Panc1 (cell line): ENCODE results near the gene SLC27A3. TPM values are rescaled to one million over a fixed set of nuclear protein-coding genes. Genes with fewer than 3 reads are reported as not detected.

Source experiments
- ATAC-seq: fragments of 200-7000 bp; cut with Tn5 transposase; 2 replicates; pipeline ENCODE4 v1.9.1; 2020; ENCODE audit warnings: mild to moderate bottlenecking, moderate library complexity
- BruUV-seq: library from RNA; stranded (reverse); fragments of 400-500 nt; replicated peaks from 2 replicates; lab custom pipeline; 2021; lab: Mats Ljungman, UMichigan
- CTCF ChIA-PET: fragments of 300-600 bp; sonication (Branson Sonifier 250); formaldehyde crosslinking; loops from one replicate; lab custom pipeline; 2022; ENCODE audit warnings: antibody characterized with exemption; lab: Charles Lee
- POLR2A ChIA-PET: fragments of 300-600 bp; sonication (Branson Sonifier 250); formaldehyde crosslinking; loops from one replicate; lab custom pipeline; 2022; ENCODE audit warnings: antibody characterized with exemption; lab: Charles Lee
- DNase-seq: peaks from one replicate; pipeline ENCODE4 v3.0.0-alpha.2; 2010; ENCODE audit warnings: low read depth, low spot score
- H3K27ac ChIP-seq: 2 replicates; pipeline ENCODE4 v1.5.1; 2011; ENCODE audit warnings: mild to moderate bottlenecking, low read length, inconsistent platforms
- H3K27me3 ChIP-seq: fragments of 200-500 bp; sonication (Bioruptor generic); 2 replicates; pipeline ENCODE4 v1.6.0; 2014; ENCODE audit warnings: low read length, inconsistent platforms; ENCODE audit not compliant: control insufficient read depth, insufficient read depth
- H3K36me3 ChIP-seq: fragments of 200-500 bp; sonication (Bioruptor generic); 2 replicates; pipeline ENCODE4 v1.5.1; 2014; ENCODE audit warnings: inconsistent platforms, mild to moderate bottlenecking, low read length, moderate library complexity; ENCODE audit not compliant: control insufficient read depth, insufficient read depth
- H3K4me1 ChIP-seq: 2 replicates; pipeline ENCODE4 v1.5.1; 2011; ENCODE audit warnings: inconsistent platforms, mild to moderate bottlenecking, low read length, moderate library complexity; ENCODE audit not compliant: control insufficient read depth, insufficient read depth
- H3K4me3 ChIP-seq, 2 experiments: 2 replicates each; pipeline ENCODE4 v1.5.1; 2011 to 2012; ENCODE audit warnings: low read depth in 2 of 2, low read length in 2 of 2, mild to moderate bottlenecking in 2 of 2, inconsistent platforms in 1 of 2, moderate library complexity in 1 of 2
- H3K9me3 ChIP-seq: fragments of 200-500 bp; sonication (Bioruptor generic); 2 replicates; pipeline ENCODE4 v1.5.1; 2014; ENCODE audit warnings: low read depth, mild to moderate bottlenecking, inconsistent platforms, low read length, moderate library complexity; ENCODE audit not compliant: control insufficient read depth, insufficient read depth
- CTCF ChIP-seq: fragments of 450-650 bp; IDR thresholded peaks from 2 replicates; pipeline ENCODE4 v1.5.1; 2017; ENCODE audit warnings: mild to moderate bottlenecking
- POLR2AphosphoS5 ChIP-seq: IDR thresholded peaks from 2 replicates; pipeline ENCODE4 v1.6.1; 2012; ENCODE audit warnings: mild to moderate bottlenecking, low read depth, low read length, moderate library complexity
- REST ChIP-seq, 2 experiments: IDR thresholded peaks; 2 replicates each; pipeline ENCODE4 v1.6.1; 2011 to 2012; ENCODE audit warnings: low read depth in 2 of 2, control low read depth in 1 of 2, low read length in 1 of 2, mild to moderate bottlenecking in 1 of 2, moderate library complexity in 1 of 2; ENCODE audit not compliant: insufficient read depth in 1 of 2
- SIN3A ChIP-seq: IDR thresholded peaks from 2 replicates; pipeline ENCODE4 v1.6.1; 2012; ENCODE audit warnings: low read depth, mild to moderate bottlenecking, low read length, moderate library complexity, borderline replicate concordance; ENCODE audit not compliant: insufficient read depth
- TCF7L2 ChIP-seq: IDR thresholded peaks from 2 replicates; pipeline ENCODE4 v1.6.1; 2011; ENCODE audit warnings: mild to moderate bottlenecking, low read depth, low read length, inconsistent platforms
- in situ Hi-C: cut with HindIII; loops from 2 replicates; pipeline ENCODE4 v1.10.0; 2016; ENCODE audit warnings: low sequenced_read_pairs, low pct_unique_long_range_greater_than_20kb
- intact Hi-C: fragments of 100-400 bp; cut with micrococcal nuclease; formaldehyde crosslinking; loops from one replicate; pipeline ENCODE4 v1.10.0; 2022; ENCODE audit not compliant: unreplicated experiment
- total RNA-seq: library from RNA; stranded (reverse); gene quantifications from one replicate; pipeline ENCODE4 v1.2.1, GENCODE V29; 2021; ENCODE audit not compliant: unreplicated experiment

Gene SLC27A3
- total RNA-seq, 1 experiment from 2014 or later: 8.0 TPM

GRCh38 chr1:153771841-153772593, 3.2 kb upstream of the SLC27A3 start:
- Histone ChIP-seq H3K9me3 (no peaks in the 10 kb centered on the region), H3K27me3 (no peaks in the 10 kb centered on the region), H3K4me3 (no peak overlapping the region), H3K36me3 (peaks cover 9% of the 10 kb centered on the region; the same call in 1 of the 2 replicates), H3K27ac (no peak overlapping the region), H3K4me1 (peaks cover 8% of the 10 kb centered on the region)
- in situ Hi-C loops: no loop called here
- no peak for ATAC-seq
- no TSS peak for BruUV-seq
- no peak for DNase-seq
- CTCF ChIA-PET: interaction anchor here (0.7 kb wide), 1 partner anchor 94 kb away, joined by 3 read pairs; no protein-coding TSS in a partner anchor
- TF ChIP-seq CTCF (peak; percentile 82; the same call in 1 of the 2 replicates), REST (IDR thresholded peaks at IDR 0.05; ENCODE audit: insufficient read depth in 1 of 2, low read depth in 2 of 2, low read length in 1 of 2) (no peak)
- POLR2A ChIA-PET: interaction anchor here (0.5 kb wide), 1 partner anchor 11 kb away, joined by 4 read pairs; no protein-coding TSS in a partner anchor
- intact Hi-C loops: loop anchor here (5.0 to 10.0 kb wide), 2 partner anchors 95 to 257 kb away; partner anchors contain the start of gene NPR1

GRCh38 chr1:153773096-153773921, 1.9 kb upstream of the SLC27A3 start:
- H3K27me3 ChIP-seq: no peaks in the 10 kb centered on the region
- intact Hi-C loops: loop anchor here (5.0 to 10.0 kb wide), 2 partner anchors 96 to 259 kb away; partner anchors contain the start of gene NPR1
- TF ChIP-seq SIN3A (no peak), POLR2AphosphoS5 (no peak), TCF7L2 (no peak), CTCF (no peak), REST (IDR thresholded peaks at IDR 0.05; ENCODE audit: insufficient read depth in 1 of 2, low read depth in 2 of 2, low read length in 1 of 2) (no peak)
- ChIA-PET CTCF (interaction anchor here (0.6 to 0.7 kb wide), 2 partner anchors 96 to 201 kb away, joined by 4 to 8 read pairs; no protein-coding TSS in a partner anchor), POLR2A (no interaction called here)
- H3K9me3 ChIP-seq: no peaks in the 10 kb centered on the region
- DNase-seq (no peak), ATAC-seq (no peak)
- H3K36me3 ChIP-seq: peaks cover 8% of the 10 kb centered on the region; the same call in 1 of the 2 replicates
- H3K4me3 ChIP-seq: no peak overlapping the region
- H3K4me1 ChIP-seq: peaks cover 8% of the 10 kb centered on the region
- in situ Hi-C loops: no loop called here
- BruUV-seq: TSS peak; percentile 89
- no peak overlapping the region for H3K27ac ChIP-seq
